Loucy (cell line): ENCODE data around the gene DBF4B.

ENCODE experiments used
- H2AFZ ChIP-seq: fragments of 200-600 bp; sonication (generic); 2 replicates; pipeline ENCODE4 v1.6.0; 2016; ENCODE audit warnings: antibody characterized with exemption, mild to moderate bottlenecking, low read length, moderate library complexity
- H3F3A ChIP-seq: fragments of 200-600 bp; 2 replicates; pipeline ENCODE4 v1.6.0; 2016; ENCODE audit warnings: antibody characterized with exemption, low read depth, mild to moderate bottlenecking
- H3K27me3 ChIP-seq: fragments of 200-600 bp; sonication (generic); 2 replicates; pipeline ENCODE4 v1.6.1; 2014; ENCODE audit warnings: low read length, mild to moderate bottlenecking; ENCODE audit not compliant: insufficient read depth, poor library complexity, severe bottlenecking
- H3K36me3 ChIP-seq: fragments of 200-600 bp; sonication (generic); 2 replicates; pipeline ENCODE4 v1.6.1; 2016; ENCODE audit warnings: low read length; ENCODE audit not compliant: insufficient read depth
- H3K4me1 ChIP-seq: fragments of 200-600 bp; sonication (generic); 2 replicates; pipeline ENCODE4 v1.5.1; 2014; ENCODE audit warnings: low read length, mild to moderate bottlenecking; ENCODE audit not compliant: insufficient read depth, poor library complexity, severe bottlenecking
- H3K4me2 ChIP-seq: fragments of 200-600 bp; sonication (generic); 2 replicates; pipeline ENCODE4 v1.6.0; 2014; ENCODE audit warnings: antibody characterized with exemption, low read length, low read depth, mild to moderate bottlenecking; ENCODE audit not compliant: poor library complexity, severe bottlenecking
- H3K4me3 ChIP-seq: fragments of 200-600 bp; sonication (generic); 2 replicates; pipeline ENCODE4 v1.5.1; 2014; ENCODE audit warnings: low read length, mild to moderate bottlenecking, mixed read lengths; ENCODE audit not compliant: poor library complexity, severe bottlenecking
- H3K79me2 ChIP-seq: fragments of 200-600 bp; sonication (generic); 2 replicates; pipeline ENCODE4 v1.6.1; 2014; ENCODE audit warnings: low read length; ENCODE audit not compliant: insufficient read depth
- H3K9ac ChIP-seq: fragments of 200-600 bp; sonication (generic); 2 replicates; pipeline ENCODE4 v1.6.0; 2014; ENCODE audit warnings: mild to moderate bottlenecking, low read depth, low read length, moderate library complexity; ENCODE audit not compliant: poor library complexity, severe bottlenecking
- H3K9me2 ChIP-seq: fragments of 200-600 bp; sonication (generic); replicated peaks from 2 replicates; pipeline ENCODE4 v1.6.1; 2016; ENCODE audit warnings: low read depth, low read length, mixed read lengths
- H3K9me3 ChIP-seq: fragments of 200-600 bp; sonication (generic); 2 replicates; pipeline ENCODE4 v1.6.1; 2014; ENCODE audit warnings: mild to moderate bottlenecking, antibody characterized with exemption, low read length, low read depth; ENCODE audit not compliant: insufficient read depth
- H4K20me1 ChIP-seq: fragments of 200-600 bp; sonication (generic); 2 replicates; pipeline ENCODE4 v1.6.0; 2014; ENCODE audit warnings: antibody characterized with exemption, low read length, mild to moderate bottlenecking; ENCODE audit not compliant: insufficient read depth, poor library complexity, severe bottlenecking
- CTCF ChIP-seq: fragments of 200-600 bp; sonication (generic); conservative IDR thresholded peaks from 2 replicates; pipeline ENCODE4 v1.5.1; 2014; ENCODE audit warnings: mild to moderate bottlenecking, antibody characterized with exemption, low read length
- EZH2phosphoT487 ChIP-seq: fragments of 200-600 bp; IDR thresholded peaks from 2 replicates; pipeline ENCODE4 v1.6.1; 2018; ENCODE audit warnings: antibody characterized with exemption, mild to moderate bottlenecking, moderate library complexity, borderline replicate concordance

The DBF4B gene

GRCh38 chr17:44708401-44709263, at the start of gene DBF4B:
TSS of gene DBF4B (plus strand) at chr17:44708665. CDS start at chr17:44708821, 156 bp downstream.
- no peaks in the 10 kb centered on the region for H3K36me3 ChIP-seq
- H3K9ac ChIP-seq, result peak within 1 kb of the TSS; percentile 97
- peaks cover 6% of the 10 kb centered on the region for H3K27me3 ChIP-seq
- H3K4me2 ChIP-seq, result peak within 1 kb of the TSS; percentile 71
- H3K4me3 ChIP-seq, result peak within 1 kb of the TSS; percentile 79
- H3K79me2 ChIP-seq, result peaks cover 22% of the 10 kb centered on the region
- H3K9me2 ChIP-seq, result no peaks in the 10 kb centered on the region
- H4K20me1 ChIP-seq, result peaks cover 4% of the 10 kb centered on the region
- peaks cover 17% of the 10 kb centered on the region for H3K4me1 ChIP-seq
- H2AFZ ChIP-seq, result peak within 1 kb of the TSS; percentile 90
- no peaks in the 10 kb centered on the region for H3F3A ChIP-seq
- H3K9me3 ChIP-seq, result no peaks in the 10 kb centered on the region
- TF ChIP-seq EZH2phosphoT487, result no peak
- no peak for TF ChIP-seq CTCF

- TF ChIP-seq CTCF, result no peak
- TF ChIP-seq EZH2phosphoT487, result no peak
- Histone ChIP-seq H3K36me3 (no peaks in the 10 kb centered on the region), H3K9ac (no peak overlapping the region), H2AFZ (no peak overlapping the region), H3K9me2 (no peaks in the 10 kb centered on the region), H4K20me1 (no peaks in the 10 kb centered on the region), H3F3A (no peaks in the 10 kb centered on the region), H3K27me3 (no peaks in the 10 kb centered on the region), H3K9me3 (no peaks in the 10 kb centered on the region), H3K4me3 (no peak overlapping the region), H3K4me2 (no peak overlapping the region), H3K4me1 (no peaks in the 10 kb centered on the region), H3K79me2 (no peaks in the 10 kb centered on the region)
These were observed 46.6 kb upstream of the DBF4B start for GRCh38 chr17:44661835-44662234.

GRCh38 chr17:44663095-44663494, 45.4 kb upstream of the DBF4B start:
- no peak for TF ChIP-seq EZH2phosphoT487
- TF ChIP-seq CTCF, result no peak
- H3K9ac ChIP-seq, result no peak overlapping the region
- H3K9me3 ChIP-seq, result no peaks in the 10 kb centered on the region
- H3K4me3 ChIP-seq, result no peak overlapping the region
- no peaks in the 10 kb centered on the region for H3F3A ChIP-seq
- no peaks in the 10 kb centered on the region for H3K36me3 ChIP-seq
- H3K9me2 ChIP-seq, result no peaks in the 10 kb centered on the region
- H3K79me2 ChIP-seq, result no peaks in the 10 kb centered on the region
- H3K27me3 ChIP-seq, result no peaks in the 10 kb centered on the region
- no peak overlapping the region for H2AFZ ChIP-seq
- no peaks in the 10 kb centered on the region for H4K20me1 ChIP-seq
- H3K4me1 ChIP-seq, result no peaks in the 10 kb centered on the region
- no peak overlapping the region for H3K4me2 ChIP-seq
